GM12864 (cell line): Measurements from ENCODE around the gene ZNF326.

Experiments used
- DNase-seq: peaks from one replicate; pipeline ENCODE4 v3.0.0-alpha.2; 2011; ENCODE audit warnings: low read depth
- H3K4me3 ChIP-seq: 2 replicates; pipeline ENCODE4 v1.5.1; 2011; ENCODE audit warnings: mild to moderate bottlenecking, low read depth, low read length, control low read depth
- TF ChIP-seq, protein P1 (sequence below): IDR thresholded peaks from 2 replicates; pipeline ENCODE4 v1.5.1; 2011; ENCODE audit warnings: low read depth, mild to moderate bottlenecking, moderate library complexity, low read length, control low read depth, inconsistent platforms; ENCODE audit errors: missing control alignments

ZNF326 gene

DNA sequence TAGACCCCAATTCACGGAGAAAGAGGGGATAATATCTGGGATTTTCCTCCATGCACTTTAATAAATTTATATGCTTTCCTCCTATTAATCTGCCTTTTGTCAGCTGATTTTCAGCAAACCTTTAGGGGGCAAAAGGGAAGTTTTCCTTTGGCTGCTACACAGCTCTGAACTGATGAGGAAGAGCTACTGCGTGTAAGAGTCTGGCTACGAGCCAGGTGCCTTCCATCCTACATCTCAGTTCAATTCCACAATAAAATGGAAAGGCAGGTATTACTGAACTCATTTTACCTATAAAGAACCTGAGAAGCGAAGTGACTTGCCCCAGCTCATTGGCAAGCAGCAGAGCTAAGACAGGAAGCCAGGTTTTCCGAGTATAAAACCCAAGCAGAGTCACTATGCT is 28.3 kb upstream of the ZNF326 start:
- TF ChIP-seq, protein P1, sequence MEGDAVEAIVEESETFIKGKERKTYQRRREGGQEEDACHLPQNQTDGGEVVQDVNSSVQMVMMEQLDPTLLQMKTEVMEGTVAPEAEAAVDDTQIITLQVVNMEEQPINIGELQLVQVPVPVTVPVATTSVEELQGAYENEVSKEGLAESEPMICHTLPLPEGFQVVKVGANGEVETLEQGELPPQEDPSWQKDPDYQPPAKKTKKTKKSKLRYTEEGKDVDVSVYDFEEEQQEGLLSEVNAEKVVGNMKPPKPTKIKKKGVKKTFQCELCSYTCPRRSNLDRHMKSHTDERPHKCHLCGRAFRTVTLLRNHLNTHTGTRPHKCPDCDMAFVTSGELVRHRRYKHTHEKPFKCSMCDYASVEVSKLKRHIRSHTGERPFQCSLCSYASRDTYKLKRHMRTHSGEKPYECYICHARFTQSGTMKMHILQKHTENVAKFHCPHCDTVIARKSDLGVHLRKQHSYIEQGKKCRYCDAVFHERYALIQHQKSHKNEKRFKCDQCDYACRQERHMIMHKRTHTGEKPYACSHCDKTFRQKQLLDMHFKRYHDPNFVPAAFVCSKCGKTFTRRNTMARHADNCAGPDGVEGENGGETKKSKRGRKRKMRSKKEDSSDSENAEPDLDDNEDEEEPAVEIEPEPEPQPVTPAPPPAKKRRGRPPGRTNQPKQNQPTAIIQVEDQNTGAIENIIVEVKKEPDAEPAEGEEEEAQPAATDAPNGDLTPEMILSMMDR, result no peak
- DNase-seq, result no peak
- H3K4me3 ChIP-seq, result no peak overlapping the region

DNA sequence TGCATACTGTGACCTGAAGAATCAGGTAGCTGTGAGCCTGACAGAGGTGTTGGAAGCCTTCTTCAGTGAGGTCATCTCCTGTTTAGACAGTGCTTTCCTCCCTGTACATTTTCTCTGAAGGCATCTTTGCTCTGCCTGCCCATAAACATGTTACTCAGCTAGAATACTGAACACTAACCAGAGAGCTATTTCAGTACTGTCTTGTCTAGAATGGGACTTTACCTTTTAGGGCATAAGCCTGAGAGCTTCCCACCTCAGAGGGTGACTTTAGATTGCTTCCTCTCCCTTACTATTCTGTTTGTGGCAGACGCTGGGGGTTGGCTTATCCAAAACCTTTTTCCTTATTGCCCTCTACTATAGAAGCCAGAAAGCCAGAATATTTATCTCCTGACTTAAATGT is 23.3 kb upstream of the ZNF326 start:
- TF ChIP-seq, protein P1, result no peak
- no peak overlapping the region for H3K4me3 ChIP-seq
- DNase-seq, result no peak

DNA sequence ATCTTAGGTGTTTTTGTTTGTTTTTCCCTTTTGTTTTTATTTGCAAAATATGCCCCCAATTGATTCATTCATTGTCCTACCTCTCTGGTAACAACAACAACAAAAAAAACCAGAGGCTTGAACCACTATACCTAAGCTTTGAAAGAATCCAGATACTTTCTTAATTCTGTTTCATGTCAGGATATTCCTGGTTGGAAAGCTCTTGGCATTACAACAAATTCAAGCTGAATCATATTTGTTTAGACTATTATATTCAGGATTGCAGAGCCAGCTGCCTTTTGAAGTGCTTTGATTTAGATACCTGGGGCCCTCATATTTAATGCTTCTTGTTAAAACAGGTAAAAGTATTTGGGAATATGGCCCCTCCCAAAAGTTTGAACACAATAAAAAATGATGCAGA is 22.9 kb upstream of the ZNF326 start:
- no peak for DNase-seq
- no peak overlapping the region for H3K4me3 ChIP-seq
- TF ChIP-seq, protein P1, result no peak

DNA sequence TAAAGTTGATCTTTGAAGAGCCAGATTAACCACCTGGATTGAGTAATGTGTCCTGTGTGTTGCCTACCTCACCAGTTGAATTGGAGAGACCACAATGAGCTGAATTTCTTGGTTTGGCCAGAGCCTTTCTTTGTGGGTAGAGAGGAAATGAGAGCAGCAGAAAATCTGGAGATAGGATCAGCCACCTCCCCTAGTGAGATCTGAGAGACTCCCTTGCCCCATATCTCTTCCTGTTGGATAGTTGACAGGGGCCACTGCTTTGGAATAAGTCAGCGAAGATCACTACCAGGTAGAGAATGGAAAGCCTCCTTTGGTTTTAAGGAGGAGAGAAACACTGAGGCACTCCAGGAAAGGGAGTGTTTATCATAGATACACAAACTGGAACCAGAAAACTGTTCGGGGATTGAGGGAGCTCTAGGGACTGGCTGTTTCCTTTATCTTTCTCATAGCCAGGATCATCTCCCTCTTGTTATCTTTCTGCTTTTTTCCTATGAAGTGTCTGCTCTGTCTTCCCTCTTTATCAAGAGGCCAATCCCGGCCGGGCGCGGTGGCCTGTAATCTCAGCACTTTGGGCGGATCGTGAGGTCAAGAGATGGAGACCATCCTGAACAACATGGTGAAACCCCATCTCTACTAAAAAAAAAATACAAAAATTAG is 21.3 kb upstream of the ZNF326 start:
- no peak for DNase-seq
- TF ChIP-seq, protein P1, result no peak
- no peak overlapping the region for H3K4me3 ChIP-seq

DNA sequence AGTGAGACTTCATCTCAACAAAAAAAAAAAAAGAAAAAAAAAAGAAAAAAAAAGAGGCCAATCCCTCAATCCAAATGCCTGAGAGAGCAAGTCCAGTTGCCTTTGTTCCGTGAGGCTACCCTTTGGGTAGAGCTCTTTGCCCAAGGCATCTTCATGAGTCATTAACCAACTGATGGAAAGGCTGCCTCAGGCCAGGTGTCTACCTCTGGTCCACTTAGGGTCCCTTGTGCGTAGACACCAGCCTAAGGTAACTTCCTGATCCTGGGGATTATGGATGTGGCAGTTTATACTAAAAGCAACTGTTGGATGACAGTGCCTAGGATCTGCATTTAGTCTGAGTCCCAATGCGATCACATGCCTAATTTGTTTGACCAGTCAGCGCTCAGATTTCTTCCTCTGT is 20.7 kb upstream of the ZNF326 start:
- no peak overlapping the region for H3K4me3 ChIP-seq
- TF ChIP-seq, protein P1, result no peak
- DNase-seq, result no peak

DNA sequence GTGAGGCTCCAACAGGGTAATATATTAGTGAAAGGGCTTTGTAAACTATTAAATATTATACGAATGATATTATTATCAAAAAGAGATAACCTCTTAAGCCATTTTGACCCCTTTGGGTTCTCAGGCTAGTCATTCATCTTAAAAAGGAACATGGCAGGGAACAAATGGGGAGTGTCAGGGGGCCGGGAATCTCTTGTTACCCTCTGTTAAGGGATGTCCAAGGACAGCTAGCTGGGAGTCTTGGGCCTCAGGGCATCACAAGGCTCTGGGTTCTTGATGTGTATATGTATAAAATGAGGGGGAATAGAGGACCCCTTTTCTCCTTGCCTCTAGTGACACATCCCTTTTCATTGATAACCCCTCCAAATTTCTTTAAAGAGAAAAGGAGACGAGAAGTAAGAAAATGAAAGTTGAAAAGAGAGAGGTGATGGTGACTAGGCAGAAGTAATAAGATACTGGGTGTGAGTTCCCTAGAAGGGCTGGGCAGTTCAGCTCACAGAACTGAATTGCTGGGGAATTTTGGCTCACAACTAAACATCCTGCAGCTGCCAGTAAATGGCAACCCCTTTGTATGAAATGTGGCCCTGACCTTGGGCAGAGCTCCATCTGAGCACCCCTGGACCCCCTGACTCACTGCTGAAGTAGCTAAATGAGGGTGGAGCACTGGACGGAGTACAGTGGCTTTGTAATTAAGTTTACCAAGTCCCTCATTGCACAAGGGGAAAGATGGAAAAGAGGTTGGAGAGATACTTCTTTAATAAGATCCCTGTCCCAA is 20.0 kb upstream of the ZNF326 start:
- H3K4me3 ChIP-seq, result no peak overlapping the region
- no peak for DNase-seq
- TF ChIP-seq, protein P1, result no peak
